GM21576 (cell line): ENCODE measurements around the gene TXNDC11.

Experiments
- ATAC-seq: cut with Tn5 transposase; IDR thresholded peaks from one replicate; pipeline ENCODE4 v1.9.1; 2021; ENCODE audit warnings: mild to moderate bottlenecking, moderate library complexity; ENCODE audit not compliant: unreplicated experiment

TXNDC11 gene

DNA sequence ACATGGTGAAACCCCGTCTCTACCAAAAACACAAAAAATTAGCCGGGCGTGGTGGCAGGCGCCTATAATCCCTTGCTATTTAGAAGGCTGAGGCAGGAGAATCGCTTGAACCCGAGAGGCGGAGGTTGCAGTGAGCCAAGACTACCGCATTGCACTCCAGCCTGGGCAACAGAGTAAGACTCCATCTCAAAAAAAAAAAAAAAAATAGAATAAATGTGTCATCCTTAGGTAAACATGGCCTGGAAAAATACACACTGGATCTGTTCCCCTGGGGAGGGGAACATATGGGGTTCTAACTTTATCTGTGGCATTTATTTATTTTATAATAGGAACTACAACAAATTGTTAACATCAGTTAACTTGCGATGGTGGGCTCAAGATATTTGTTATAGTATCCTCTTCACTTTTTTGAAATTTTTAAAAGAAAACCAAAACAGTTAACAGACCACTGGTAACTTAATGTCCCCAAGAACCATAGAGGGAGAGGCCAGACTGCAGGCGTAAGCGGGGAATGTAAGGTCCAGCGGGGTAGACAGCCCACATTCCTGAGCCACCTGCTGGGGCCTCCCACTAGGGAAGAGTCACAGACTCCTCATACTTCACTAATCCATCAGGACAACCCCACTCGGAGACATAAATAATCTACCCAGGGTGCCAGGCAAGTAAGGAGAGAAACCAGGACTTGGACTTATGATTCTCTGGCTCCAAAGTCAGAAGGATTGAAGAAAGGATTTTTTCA is 12.5 kb upstream of the TXNDC11 start:
- no peak for ATAC-seq

DNA sequence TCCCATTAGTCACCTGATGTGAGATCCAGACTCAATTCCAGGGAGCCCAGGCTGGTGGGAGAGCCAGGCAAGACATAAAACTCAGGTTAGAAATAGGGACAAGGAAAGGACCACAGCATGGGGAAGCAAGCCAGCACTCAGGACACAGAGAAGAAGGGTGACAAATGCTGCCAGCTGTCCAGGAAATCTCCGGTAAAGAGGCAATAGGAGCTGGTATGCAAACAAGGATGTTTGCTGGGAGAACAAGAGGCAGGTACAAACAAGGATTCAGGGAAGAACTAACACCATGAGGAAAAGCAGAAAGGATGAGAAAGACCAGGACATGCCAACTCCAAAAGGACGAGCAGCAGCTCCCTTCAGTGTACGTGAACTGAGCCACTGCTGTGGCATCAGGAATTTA is 10.2 kb upstream of the TXNDC11 start:
- no peak for ATAC-seq

DNA sequence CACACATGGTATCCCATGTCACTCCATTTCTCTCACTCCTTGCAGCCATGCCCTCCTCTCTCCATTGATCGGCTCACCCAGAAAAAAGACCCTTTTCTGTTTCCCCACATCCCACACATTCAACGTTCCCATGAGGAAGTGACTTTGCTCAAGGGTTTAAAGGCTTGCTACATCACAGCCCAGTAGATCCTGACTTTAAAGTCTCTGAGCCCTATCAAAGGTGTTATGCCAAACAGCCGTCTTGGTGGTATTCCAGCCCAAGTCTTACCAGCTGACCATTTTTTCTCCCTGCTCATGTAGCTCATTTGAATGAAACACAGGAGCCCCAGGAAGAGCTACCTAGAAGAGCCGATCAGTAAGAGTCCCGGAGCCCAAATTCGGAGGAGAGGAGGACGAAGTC is 7.4 kb upstream of the TXNDC11 start:
- no peak for ATAC-seq

DNA sequence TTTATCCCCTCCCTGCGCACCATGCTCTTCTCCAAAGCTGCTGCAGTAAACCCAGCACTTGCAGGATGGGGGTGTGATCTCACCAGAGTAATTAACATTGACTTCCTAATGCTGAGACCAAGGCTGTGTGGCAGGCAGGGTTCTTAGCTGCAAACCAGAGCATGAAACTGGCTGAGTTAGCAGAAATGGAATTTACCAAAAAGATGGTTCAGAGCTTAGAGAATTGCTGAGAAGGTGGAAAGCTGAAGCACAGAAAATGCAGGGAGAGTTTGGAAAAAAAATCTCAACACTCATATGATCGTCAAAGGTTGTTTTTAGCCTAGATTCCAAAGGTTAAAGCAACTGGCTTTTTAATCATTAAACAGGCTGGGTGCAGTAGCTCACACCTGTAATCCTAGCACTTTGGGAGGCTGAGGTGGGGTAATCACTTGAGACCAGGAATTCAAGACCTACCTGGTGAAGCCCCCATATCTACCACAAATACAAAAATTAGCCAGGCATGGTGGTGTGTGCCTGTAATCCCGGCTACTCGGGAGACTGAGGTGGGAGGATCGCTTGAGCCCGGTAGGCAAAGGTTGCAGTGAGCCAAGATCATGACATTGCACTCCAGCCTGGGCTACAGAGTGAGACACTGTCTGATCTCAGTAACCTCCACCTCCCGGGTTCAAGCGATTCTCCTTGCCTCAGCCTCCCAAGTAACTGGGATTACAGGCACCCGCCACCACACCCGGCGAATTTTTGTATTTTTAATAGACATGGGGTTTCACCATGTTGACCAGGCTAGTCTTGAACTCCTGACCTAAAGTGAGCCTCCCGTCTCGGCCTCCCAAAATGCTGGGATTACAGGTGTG is 6.0 kb upstream of the TXNDC11 start:
- ATAC-seq, result no peak

DNA sequence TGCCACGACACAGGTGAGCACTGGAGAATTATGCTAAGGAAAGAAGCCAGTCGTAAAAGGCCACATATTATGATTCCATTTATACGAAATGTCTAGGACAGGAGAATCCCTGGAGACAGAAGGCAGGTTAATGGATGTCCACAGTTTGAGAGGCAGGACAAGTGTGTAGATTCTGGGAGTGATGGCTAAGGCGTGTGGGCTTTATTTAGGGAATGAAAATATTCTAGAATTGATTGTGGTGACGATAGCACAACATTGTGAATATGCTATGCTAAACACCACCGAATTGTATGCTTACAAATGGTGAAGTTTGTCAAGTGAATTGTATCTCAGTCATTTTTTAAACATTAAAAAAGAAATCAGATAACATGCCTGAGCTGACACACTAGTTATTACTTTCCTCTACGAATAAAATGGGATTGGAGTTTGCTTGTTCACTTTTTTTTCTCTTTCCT is 5.3 kb upstream of the TXNDC11 start:
- no peak for ATAC-seq

DNA sequence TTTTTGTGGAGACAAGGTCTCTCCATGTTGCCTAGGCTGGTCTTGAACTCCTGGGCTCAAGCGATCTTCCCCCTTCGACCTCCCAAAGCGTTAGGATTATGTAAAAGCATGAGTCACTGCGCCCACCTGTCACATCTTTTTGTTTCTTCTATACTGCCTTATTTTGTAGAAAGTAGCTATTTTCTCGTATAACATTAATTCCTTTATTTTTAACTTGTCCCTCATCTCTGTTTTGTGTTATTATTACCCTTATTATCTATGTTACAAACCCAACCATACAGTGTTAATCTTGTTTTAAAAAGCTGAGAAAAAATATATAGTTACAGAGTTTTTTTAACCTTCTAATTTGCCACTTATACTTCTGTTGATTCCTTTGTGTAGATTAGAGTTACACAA is 1.4 kb upstream of the TXNDC11 start:
- ATAC-seq, result no peak

DNA sequence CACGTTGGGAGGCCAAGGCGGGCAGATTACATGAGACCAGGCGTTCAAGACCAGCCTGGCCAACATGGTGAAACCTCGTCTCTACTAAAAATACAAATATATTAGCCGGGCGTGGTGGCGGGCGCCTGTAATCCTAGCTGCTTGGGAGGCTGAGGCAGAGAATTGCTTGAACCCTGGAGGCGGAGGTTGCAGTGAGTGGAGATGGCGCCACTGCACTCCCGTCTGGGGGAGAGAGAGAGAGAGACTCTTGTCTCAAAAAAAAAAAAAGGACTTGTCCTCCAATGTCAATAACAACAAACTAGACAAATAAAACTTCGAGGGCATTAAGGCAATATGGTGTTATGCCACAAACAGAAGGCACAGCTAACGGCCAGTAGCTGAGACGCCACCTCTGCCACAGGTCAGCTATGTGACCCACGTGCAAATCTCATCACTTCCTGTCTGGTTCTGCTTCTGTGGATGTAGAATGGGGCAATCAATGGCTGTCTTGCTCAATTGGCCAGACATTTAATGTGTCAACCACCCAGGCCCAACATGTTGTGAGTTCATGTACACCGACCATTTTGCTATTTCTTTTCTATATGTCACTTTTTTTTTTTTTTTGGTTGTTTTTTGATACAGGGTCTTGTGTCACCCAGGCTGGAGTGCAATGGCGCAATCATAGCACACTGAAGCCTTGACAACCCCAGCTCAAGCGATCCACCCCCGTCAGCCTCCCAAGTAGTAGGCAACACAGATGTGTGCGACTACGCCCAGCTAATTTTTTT is 834 bp upstream of the TXNDC11 start:
- ATAC-seq, result no peak

DNA sequence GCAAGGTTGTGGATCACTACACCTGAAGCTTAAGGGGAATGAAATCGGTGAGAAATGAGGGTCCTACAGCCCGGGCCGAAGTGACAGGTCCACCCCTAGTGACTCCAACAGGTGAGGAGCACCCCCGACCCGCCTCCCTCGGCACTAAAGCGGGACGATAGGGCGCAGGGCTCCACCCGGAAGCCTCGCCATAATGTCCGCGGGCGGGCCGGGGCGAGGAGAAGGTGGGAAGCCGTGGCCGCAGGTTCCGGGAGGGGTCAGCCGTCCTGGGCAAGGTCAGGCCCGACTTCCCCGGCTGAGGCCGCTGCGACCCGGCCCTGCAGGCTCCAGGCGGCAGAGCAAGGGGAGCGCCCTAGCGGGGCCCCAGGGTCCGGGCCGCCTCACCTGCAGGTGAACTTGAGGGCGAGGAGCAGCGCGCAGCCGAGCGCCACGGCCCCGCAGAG is 543 bp downstream of the TXNDC11 start:
- ATAC-seq, result peak; percentile 22

DNA sequence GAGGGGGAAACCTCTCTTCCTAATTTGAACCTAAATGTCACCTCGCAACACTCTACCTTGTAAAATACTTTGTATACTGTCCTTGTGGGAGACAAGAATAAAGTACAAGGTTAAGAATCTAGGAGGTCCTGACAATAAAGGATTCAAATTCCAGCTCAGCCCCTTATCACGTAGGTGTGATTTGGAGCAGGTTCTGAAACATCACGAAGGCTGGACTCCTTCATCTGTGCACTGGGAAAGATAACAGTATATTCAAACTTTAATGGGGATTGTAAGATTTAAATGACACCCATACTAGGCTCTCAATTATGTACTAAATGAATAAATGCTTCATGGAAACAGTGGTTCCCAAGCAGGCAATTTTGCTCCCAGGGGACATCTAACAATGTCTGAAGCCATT is 2.1 kb downstream of the TXNDC11 start:
- ATAC-seq, result no peak

DNA sequence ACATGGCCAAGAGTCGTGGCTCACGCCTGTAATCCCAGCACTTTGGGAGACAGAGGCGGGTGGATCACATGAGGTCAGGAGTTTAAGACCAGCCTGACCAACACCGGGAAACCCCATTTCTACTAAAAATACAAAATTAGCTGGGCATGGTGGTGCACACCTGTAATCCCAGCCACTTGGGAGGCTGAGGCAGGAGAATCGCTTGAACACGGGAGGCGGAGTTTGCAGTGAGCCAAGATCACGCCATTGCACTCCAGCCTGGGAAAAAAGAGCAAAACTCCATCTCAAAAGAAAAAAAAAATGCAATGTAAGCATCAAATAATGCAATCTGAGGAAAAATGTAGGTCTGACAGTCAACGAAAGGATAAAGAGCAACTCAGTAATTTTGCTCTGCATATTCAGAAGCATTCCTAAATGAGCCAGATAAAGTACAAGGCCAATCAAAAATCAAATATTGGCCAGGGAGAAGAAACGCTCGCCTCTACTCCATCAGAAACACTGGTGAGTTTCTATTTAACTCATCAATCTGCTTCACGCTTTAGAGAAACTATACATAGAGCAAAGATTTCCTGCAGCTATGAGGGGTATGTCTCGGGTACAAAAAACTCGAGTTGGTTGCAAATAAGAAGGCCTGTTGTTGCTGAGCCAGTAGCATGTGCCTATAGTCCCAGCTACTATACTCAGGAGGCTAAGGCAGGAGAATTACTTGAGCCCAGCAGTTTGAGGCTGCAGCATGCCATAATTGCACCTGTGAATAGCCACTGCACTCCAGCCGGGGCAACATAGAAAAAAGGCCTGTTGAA is 3.7 kb downstream of the TXNDC11 start:
- no peak for ATAC-seq

DNA sequence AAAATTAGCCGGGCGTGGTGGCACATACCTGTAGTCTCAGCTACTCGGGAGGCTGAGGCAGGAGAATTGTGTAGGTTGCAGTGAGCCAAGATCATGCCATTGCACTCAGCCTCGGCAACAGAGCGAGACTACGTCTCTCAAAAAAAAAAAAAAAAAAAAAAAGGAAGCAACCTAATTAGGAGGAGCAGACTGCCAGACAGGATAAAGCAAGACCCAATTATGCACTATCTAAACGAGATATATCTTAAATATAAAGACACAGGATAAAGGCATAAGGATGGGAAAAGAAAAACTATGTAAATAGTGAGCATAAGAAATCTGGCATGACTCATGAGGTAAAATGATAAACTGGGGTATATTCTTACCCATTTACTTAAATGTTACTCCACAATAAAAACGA is 4.9 kb downstream of the TXNDC11 start:
- no peak for ATAC-seq

DNA sequence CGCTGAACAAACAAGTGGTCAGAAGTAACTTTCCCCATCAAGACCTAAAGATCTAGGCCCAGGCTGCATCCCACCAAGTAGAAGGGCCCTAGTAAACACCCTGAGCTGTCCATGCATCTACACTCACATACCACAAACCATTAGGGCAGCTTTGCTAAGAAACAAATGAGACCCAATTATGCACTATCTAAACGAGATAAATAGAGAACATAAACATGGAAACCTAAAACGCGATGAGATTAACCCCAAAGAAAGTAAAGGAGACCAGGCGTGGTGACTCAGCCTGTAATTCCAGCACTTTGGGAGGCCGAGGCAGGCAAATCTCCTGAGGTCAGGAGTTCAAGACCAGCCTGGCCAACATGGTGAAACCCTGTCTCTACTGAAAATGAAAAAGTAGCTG is 5.8 kb downstream of the TXNDC11 start:
- ATAC-seq, result no peak

DNA sequence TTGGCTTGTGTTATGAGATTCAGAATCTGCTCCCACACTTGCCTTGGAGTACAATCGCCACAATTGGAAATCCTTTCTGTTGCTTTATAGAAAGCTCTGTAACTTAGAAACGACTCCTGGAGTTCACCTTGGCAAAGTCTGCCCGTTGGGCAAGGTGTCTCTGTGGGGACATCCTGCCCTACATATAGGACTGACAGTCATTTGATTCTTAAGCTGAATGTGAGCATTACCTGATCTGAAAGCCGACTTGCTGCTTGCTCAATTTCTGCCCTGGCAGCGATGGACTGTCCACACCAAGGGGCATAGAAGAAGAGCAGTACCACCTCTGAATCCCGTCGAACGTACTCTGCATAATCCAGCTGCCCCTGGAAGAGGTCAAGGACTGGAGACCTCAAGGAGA is 6.9 kb downstream of the TXNDC11 start:
- ATAC-seq, result no peak

DNA sequence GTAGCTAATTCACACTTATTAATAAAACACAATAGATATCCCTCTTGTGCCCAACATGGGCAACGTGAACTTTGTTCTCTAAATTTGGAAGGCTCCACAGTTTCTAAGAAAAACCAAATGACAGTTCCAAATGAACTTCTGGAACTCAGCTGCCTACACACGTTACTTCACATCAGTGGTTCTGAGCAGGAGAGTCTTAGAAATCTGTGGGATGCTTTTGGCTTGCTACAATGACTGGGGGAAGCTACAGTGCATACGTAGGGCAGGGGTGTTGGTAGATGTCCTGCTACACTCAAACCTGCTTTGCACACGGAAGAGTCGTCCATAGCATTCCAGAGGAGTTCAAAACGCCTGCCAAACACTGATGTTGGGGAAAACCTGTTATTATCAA is 8.0 kb downstream of the TXNDC11 start:
- no peak for ATAC-seq

DNA sequence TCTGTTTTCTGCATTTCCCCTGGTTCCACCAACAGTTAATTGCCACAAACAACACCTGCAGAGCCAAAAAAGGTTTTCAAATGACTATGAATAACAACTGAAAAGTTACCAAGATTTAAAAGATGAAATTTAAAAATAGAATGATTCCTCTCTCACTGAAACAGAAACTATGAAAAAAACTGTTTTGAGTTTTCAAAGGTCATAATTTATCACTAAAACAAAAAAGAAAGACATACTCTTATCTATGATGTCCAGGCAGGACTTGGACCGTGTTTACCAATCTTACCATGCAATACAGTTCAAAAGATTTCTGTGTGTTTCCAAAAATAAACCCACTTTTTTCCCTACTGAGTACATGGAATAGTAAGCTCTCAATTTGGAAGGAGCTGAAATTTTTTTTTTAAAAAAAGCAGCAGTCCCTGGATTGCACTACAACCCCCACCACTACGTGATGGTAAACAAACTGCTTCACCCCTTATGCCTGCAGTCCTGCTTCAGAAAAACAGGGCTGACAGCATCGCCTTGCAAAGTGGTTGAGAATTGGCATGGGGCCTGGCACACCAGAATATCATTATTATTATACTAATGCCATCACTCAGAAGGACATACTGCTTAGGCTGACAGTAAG is 8.5 kb downstream of the TXNDC11 start:
- ATAC-seq, result no peak

DNA sequence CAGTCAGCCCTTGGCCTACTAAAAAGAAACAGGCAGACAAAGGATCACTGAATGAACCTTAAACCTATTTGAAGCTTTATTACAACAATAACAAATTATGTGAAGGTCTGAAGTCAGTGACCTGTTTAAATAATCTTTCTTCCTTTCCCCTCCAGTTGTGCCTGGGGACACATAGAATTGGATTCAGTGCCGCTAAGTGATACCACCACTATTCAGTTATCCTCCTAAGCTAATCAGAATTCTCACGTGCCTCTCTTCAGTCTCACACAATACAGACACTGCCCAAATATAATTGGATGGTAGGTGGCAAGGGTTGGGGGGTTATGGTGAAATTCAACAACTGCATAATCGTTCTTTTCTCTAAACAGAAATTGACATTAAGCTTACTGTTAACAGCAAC is 11.4 kb downstream of the TXNDC11 start:
- no peak for ATAC-seq

DNA sequence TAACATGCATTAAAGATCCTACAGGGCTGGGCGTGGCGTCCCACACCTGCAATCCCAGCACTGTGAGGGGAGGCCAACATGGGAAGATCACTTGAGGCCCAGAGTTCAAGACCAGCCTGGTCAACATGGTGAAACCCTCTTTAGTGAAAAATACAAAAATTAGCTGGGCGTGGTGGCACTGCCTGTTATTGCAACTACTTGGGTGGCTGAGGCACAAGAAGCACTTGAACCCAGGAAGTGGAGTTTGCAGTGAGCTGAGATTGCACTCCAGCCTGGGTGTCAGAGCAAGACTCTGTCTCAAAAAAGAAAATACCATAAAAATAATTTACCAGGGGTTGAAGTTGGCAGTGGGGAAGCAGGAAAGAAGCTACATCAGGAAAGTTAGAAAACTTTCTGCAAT is 12.9 kb downstream of the TXNDC11 start:
- ATAC-seq, result no peak

DNA sequence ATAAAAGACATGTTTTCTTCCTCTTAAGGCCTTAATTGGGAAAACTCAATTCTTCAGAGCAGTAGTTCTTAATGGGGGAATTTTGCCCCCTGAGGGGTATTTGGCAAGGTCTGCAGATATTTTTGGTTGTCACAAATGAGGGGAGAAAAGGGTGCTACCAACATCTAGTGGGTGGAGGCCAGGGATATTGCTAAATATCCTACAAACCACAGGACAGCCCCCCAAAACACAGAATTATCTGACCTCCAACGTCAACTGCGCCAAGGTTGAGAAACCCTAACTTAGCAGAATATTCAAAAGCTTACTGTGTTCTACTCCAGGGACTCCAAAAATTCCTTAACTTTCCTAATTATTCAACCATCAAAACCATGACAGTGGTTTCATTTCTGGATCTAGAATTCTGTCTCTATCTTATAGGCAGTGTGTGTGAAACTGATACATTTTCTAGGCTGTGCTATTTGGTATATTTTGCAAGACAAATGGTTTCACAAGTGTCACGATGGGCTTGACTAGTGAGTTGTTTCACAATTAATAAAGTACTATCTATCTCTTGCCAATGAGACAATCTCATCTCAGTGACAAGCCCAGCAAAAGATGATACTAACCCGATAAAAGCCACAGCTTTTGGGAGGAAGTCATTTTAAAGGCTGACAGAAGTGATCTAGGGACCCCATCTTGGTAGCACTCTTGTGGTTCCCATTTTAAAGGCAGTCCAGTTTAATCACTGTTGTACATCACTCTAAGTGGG is 14.7 kb downstream of the TXNDC11 start:
- peak; percentile 52 for ATAC-seq

DNA sequence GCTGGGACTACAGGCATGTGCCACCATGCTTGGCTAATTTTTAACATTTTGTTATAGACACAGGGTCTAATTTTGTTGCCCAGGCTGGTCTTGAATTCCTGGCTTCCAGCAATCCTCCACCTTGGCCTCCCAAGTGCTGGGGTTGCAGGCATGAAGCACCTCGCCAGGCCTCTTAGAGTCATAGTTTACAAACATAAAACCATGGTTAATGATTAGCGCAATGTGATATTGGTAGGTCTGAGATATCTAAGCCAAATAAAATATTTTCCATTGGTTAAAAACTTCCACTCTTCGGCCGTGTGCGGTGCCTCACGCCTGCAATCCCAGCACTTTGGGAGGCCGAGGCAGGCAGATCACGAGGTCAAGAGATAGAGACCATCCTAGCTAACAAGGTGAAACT is 16.6 kb downstream of the TXNDC11 start:
- ATAC-seq, result no peak

DNA sequence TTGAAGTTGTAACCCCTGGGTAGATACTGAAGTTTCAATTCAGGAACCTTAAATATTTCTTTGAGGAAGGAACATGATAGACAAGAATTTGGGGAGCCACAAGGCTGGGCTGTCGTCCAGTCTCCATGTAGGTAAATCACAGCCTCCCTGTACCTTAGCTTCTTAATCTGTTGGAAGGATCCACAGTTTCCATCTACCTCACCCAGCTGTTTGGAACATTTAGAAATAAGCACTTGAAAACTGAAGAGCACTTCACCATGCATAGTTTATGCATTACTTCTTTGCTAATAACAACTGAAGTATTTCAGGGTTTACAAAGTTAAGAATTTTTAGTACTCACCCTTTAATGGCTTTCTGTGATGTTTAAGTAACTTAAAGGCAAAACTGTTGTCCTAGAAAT is 17.2 kb downstream of the TXNDC11 start:
- no peak for ATAC-seq
